GM18870 (cell line): ENCODE data around the gene RFWD3.

Experiments used
- ATAC-seq: cut with Tn5 transposase; IDR thresholded peaks from one replicate; pipeline ENCODE4 v1.9.1; 2021; ENCODE audit warnings: moderate library complexity; ENCODE audit not compliant: unreplicated experiment

The RFWD3 gene

DNA sequence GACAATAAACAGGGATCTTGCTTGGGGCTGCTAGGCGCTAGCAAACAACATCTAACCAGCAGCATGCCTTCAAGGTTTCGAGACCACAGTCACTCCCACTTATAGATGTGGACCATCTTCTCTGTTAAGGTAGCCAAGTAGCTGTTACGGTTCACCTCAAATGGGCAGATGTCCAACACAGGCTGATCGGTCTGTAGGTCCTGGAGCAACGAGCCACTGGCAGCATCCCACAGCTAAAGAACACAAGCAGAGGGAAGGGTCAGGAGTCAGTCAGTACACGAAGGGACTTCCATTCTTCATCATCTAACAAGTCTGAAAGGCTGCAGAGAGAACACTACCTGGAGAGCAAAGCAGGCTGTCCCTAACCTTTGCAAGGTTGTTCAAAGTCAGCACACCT lies 42.8 kb downstream of the RFWD3 start:
- no peak for ATAC-seq

DNA sequence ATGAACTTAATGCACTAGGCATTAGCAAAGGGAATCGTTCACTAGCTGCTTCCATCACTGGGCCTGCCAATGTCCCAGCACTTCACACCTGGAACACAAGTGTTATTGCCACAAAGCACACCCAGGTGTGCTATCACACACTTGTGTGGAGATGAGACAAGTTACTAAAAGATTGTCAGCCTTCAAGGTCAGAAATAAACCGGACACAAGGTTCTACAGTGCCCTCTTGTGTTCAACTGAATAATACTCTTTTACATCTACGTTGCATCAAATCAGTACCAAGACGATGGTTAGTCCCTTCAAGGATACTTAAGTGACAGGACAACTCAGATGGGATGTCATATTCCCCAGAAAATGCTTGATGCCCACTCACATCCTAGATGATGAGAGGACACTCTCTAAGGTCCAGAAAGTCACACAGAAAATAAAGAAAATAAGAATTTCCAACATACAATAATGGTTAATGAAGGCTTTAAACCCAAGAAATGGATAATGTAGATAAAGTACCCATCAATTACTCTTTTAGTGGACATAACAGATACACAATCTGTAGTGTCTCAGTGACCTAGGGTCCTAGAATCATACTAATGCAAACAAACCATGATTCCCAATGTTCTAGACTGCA lies 43.4 kb downstream of the RFWD3 start:
- no peak for ATAC-seq

DNA sequence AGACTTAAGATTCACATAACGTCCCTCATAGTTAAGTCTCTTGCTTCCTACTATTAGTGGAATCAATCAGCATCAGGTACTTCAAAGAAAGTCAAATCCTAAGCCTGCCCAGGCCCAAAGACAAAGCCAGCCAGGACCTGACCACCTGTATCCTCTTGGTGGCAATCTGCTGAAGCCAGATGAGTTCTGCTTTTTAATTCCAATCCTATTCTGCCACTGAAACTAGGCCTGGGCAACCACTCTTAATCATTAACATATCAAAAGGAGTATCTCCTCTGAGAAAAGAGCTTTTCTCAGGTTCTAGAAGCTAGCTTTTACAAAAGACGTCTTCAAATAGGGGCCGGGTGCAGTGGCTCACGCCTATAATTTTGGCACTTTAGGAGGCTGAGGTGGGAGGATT lies 44.7 kb downstream of the RFWD3 start:
- ATAC-seq, result no peak

DNA sequence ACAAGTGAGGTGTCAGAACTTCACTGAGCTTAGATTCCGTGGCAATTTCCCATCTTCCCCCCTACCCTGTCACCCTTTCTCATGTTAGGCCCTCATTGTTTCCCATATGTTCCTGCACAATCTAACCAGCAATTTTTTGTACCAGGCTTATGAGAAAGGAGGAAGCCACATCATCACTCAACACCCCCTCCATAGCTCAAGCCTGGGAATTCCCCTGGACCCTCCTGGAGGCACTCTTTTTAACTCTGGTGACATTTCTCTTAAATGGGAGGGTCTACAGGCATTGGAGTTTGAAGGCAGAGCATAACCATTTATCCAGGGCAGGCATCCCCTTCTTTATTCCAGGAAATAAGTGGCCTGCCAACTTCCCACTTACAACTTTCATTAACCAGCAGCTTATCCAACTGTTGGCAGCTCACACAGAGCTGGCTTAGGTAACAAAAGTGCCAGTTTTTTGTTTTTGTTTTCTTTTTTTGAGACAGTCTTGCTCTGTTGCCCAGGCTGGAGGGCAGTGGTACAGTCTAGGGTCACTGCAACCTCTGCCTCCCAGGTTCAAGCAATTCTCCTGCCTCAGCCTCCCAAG lies 49.4 kb downstream of the RFWD3 start:
- ATAC-seq, result no peak

DNA sequence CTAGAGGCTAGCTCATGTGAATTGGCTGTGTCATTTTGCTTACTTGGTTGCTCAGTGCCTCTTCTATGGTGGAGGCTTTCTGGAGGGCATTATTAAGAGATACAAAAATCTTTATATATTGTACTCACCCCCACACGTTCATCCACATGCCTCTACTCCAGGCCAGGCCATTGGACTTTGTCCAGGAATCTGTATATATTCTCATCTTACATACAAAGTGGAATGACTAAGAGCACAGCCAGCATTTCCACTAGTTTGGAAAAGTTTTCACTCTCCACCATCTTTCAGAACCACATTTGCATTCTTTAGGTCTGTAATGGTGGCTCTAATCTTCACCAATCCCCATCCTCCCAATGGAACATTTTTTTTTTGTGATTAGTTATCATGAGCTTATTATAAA lies 55.0 kb downstream of the RFWD3 start:
- ATAC-seq, result no peak

DNA sequence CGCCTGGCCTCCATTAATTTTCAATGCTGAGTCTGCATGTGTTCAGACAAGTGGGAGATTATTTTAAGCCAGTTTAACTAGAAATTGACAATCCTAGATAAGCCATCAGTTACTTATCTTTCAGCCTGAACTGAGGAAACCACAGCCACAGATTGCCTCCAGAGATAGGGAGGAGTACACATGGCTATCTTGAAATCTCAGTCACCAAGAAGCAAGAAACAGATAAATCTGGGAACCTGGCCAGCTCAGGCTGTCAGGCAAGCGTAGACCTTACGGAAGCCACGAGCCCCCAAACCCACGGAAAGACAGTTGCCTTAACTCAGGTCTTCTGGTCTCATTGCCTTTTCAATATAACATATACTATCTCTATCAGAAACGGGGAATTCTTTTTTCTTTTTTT lies 57.7 kb downstream of the RFWD3 start:
- ATAC-seq, result no peak

DNA sequence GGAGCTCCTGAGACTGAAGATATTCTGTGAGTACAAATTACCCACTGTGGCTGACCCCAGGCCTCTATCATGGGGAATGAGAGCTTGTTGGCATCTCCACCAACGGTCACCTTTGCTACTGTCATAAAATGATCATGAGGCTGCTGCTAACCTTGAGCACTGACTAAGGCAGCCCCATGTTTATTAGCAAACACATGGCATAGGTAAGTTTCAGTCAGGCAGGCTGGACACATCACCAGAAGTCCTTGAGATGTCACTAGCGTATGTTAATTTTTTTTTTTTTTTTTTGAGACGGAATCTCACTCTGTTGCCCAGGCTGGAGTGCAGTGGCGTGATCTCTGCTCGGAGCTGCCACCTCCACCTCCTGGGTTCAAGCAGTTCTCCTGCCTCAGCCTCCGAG lies 58.3 kb downstream of the RFWD3 start:
- no peak for ATAC-seq

DNA sequence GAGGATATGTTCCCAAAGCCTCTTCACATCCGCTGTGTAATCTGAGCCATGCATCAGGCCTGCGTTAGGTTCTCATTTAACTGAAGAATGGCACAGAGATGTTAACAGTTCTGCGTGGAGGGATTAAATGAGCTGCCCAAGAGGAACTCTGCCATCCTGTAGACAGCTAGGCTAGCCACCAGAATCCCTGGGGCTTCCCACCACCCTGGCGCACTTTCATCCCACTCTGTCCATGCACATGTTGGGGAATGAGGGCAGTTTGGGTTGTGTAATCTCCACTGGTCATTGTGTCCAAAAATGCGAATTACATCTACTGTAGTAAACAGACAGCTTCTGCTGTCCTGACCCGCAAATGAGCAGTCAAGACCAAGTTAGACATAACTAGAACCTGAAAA lies 58.7 kb downstream of the RFWD3 start:
- ATAC-seq, result no peak

DNA sequence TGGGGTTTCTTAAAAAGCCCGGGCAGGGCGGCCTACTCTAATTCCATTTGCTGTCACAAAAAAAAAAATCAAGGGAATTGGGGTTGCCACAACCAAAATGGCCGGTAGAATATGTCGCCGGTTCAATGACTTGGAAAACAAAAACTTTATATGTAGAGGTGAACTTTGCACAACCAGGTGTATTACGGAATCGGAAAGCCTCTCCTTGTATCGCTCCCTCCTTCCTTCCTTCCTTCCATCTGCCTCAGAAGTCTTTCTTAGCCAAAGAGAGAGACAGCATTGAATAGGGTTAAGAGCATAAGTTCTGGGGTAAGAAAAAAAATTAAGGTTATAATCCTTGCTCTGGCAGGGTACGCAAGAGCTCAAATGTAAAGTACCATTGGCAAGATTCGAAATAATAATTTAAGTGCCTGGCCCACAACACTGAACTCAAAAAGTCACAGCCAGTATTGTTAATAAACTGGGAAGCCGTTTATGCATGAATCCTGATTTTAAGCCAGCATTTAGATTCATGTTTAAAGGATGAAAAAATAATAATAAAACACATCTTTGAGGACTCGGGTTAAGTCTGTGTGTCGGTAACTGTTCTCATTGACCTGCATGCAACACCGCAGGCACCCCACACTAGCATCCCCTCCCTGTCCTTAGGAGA lies 59.2 kb downstream of the RFWD3 start:
- ATAC-seq, result peak; percentile 32

DNA sequence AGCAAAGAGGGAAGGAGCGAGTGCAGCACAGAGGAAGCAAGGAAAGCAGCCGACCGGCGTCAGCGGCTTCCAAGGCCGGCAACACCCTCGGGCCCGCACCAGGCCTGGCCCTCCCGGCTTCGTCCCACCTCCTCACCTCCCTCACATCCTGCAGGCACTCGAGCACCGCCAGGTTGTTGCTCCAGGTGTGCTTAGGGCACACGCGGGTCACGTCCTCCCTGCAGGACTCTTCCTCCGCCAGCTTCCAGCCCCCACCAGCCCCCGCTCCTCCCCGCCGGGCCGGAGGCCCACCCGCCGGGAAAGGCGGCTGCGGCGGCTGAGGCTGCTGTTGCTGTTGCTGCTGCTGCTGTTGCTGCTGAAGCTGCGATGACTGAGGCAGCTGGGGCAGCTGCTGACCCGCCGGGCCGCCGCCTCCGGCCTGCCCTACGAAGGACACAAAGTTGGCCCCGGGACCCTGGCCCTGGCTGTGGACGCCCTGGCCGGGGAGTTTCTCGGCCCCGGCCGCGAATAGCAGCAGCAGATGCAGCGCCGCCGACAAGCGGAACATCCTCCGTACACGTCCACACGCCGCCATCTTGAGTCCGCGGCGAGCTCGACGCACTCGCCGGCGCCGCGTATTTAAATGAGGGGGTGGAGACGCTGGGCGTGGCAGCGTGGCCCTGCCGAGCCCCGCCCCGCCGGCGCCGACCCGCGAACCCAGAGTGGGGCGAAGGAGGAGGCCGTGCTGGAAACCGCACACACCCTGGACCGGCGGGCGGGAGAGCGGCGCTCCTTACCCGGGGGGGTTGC lies 60.0 kb downstream of the RFWD3 start, which contains the start of gene GLG1:
Gene GLG1, minus strand, starts transcription at position 594 of the 789 bp plus-strand sequence. Its CDS starts 20 bp downstream, at position 574.
- ATAC-seq, result peak; percentile 72

DNA sequence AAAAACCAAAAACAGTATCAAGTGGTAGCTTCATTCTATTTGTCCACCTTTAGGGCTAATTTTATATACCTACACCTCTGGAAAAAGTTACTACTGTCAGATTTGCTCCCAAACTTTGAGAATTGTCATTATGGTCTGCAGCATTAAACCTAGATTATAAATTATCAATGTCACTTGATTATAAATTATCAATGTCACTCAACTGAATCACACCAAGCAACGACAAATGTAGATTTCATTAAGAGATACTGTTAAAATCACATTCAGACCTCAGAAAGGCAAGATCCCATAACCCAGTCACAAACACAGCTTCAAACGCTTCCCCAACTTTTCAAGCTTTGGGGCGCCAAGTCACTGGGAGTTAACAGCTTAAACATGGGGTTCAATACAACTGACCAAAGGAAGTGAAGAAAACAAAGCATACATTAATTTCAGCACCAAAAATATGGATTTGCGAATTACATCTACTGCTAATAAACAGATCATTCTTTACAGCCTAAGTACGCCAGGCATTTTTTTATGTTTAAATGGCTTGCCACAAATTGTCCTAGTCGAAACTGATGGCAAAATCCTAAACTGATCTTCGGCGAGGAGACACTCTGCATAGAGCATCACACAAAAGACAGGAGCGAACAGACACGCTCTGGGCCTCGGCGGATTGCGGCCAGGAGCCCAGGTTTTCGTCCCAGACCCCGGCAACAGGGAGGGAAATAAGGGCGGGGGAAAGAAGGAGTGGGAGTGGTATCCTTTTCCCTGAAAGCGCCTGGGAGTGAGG lies 60.7 kb downstream of the RFWD3 start:
- no peak for ATAC-seq

DNA sequence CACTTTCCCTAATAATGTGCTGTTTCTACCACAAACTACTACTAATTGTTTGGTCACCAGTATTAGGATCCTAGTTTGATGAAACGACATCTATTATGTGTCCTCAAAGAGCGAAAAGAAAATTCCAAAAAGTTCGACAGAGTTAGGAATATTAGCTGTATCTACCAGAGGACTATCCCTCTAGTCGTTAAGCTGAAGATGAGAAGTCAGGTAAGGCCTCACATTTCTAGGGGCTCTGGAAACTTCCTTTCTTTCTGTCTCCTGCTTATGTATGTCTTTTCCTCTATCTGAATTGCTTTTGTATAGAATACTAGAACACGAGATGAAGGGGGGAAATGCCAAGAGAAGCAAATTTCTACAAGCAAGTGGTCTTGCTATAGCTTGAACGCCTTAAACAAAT lies 61.3 kb downstream of the RFWD3 start:
- ATAC-seq, result no peak

DNA sequence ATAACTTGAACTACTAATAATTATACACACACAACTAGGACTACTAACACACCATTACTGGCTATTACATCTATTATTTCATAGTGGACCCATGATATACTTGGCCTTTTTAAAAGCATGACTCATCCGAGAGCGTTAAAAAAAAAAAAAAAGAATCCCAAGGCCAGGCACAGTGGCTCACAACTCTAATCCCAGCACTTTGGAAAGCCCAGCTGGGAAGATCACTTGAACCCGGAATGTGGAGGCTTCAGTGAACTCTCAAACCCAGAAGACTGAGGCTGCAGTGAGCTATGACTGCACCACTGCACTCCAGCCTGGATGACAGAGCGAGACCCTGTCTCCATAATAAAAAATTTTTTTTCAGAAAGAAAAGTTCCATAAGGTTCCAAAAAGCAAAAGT lies 62.8 kb downstream of the RFWD3 start:
- no peak for ATAC-seq

DNA sequence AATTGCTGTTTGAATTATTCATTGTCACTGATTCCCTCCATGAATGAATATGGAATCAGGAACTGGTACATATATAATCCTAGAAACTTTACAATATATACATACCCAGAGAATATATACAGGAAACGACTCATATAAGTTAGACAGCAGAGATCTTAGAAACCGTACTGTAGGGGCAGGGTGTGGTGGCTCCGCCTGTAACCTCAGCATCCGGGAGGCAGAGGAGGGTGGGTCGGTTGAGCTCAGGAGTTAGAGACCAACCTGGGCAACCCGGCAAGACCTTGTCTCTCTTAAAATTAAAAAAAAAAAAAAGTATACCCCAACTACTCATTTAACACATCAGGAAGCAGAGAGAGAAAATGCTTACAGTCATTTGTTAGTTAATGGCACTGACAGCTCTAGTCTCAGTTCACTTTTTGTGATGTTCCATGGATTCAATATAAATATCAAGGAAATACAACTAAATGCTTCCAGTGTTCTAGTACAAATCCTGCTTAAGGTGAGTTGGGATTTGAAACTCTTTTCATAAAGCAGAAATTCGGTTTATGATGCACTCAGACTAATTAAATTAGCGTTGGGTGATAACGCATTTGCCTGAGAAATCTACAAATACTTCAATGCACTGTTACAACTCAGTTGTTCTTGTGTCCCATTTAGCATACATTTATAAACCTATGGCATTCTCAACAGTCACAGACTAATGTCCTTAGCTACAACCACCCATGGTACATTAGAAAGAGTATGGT lies 65.4 kb downstream of the RFWD3 start:
- ATAC-seq, result no peak

DNA sequence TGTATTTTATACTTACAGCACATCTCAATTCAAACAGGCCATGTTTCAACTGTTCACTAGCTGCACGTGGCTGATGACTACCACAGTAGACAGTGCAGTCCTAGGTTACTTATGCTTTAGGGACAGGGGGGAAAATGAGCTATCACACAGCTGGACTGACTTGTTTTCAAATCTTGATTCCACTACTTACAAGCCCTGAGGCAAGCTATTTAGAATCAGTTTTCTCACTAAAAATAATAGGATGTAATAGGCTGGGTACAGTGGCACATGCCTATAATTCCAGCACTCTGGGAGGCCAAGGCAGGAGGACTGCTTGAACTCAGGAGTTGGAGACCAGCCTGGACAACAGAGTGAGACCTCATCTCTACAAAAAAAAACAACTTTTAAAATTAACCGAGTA lies 70.1 kb downstream of the RFWD3 start:
- no peak for ATAC-seq

DNA sequence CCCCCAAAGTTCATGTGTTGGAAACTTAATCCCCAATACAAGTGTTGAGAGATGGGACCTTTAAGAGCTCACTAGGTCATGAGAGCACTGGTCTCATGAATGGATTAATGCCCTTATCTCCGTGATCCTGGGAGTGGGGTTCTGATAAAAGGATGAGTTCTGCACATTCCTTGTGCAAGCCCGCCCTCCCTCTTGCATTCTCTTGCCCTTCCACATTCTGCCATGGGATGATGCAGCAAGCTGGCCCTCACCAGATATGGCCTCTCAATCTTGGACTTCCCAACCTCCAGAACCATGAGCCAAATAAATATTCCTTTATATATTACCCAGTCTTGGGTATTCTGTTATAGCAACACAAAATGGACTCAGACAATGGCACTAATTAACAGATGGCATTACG lies 73.8 kb downstream of the RFWD3 start:
- no peak for ATAC-seq

DNA sequence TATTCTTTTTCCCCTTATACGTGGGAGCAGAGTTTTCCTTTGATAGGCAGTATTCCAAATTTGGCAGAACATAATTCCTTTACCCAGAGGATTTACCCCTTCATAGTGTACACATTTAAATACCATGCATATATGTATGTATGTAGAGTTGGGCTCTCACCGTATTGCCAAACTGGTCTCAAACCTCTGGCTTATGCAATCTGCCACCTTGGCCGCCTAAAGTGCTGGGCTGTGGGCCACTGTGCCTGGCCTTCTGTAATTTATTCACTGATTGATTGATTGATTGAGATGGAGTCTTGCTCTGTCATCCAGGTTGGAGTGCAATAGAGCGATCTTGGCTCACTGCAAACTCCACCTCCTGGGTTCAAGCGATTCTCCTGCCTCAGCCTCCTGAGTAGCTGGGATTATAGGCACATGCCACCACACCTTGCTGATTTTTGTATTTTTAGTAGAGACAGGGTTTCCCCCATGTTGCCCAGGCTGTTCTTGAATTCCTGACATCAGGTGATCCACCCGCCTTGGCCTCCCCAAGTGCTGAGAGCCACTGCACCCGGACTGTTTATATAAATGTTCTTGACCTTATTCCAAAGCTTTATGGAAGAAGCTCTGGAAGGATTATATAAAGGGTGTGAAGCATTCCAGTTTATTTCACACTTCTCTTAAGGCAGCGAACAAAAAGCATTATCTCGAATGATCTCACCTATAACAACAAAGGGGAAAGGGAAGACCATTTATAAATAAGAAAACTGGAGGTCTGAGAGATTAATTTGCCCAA lies 74.6 kb downstream of the RFWD3 start:
- no peak for ATAC-seq

DNA sequence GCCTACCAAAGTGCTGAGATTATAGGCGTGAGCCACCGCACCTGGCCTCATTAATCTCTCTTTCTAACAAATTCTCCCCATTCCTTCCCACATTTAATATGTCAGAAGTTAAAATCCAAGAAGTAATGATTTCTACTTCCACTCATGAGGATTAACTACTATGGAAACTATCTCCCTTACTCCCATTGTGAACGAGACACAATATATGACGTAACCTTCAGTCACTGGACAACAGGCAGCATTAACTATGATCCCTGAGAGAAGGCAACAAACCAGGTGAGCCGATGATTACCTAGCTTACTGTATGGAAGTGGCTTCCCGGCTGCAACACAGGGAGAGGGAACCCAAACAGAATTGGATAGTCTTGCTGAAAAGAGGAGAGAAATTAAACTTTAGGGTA lies 79.7 kb downstream of the RFWD3 start:
- ATAC-seq, result no peak

DNA sequence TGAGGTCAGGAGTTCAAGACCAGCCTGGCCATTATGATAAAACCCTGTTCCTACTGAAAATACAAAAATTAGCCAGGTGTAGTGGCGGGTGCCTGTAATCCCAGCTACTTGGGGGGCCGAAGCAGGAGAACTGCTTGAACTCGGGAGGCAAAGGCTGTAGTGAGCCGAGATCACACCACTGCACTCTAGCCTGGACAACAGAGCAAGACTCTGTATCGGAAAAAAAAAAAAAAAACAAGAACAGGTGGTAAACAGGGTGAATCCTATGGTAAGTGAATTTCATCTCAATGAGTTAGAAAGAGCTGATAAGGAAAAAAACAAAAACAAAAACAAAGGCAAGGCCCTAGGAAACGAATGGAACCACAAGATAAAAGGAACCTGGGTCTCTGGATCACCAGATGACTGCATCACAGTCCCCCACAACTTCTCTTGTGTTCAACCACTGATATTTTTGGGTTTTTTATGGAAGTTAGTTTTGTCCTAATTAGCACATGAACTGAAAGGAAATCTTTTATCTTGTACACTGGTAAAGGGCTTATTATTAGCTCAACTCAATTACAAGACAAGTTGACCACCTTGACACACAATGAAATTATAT lies 80.7 kb downstream of the RFWD3 start:
- no peak for ATAC-seq
